IPS-18a (cell line): Measurements from ENCODE around the gene EEF1B2.
"Not testable (repeated sequence)": the region's sequence is repeated elsewhere in the genome, so short reads cannot be mapped to it uniquely, and the experiment has no call there.

Source experiments
- H3K27ac ChIP-seq: one replicate; pipeline ENCODE4 v1.5.1; 2013; ENCODE audit warnings: low read length
- H3K27me3 ChIP-seq: one replicate; pipeline ENCODE4 v1.6.1; 2013; ENCODE audit warnings: mild to moderate bottlenecking, low read length; ENCODE audit not compliant: control insufficient read depth, insufficient read depth
- H3K36me3 ChIP-seq: one replicate; pipeline ENCODE4 v1.6.1; 2013; ENCODE audit warnings: low read depth, low read length; ENCODE audit not compliant: control insufficient read depth
- H3K4me1 ChIP-seq: one replicate; pipeline ENCODE4 v1.6.1; 2013; ENCODE audit warnings: low read depth, low read length; ENCODE audit not compliant: control insufficient read depth
- H3K4me3 ChIP-seq: one replicate; pipeline ENCODE4 v1.5.1; 2013; ENCODE audit warnings: low read length
- H3K9ac ChIP-seq: one replicate; pipeline ENCODE4 v1.6.1; 2013; ENCODE audit warnings: mild to moderate bottlenecking, low read length, moderate library complexity
- H3K9me3 ChIP-seq: one replicate; pipeline ENCODE4 v1.6.1; 2013; ENCODE audit warnings: low read depth, low read length; ENCODE audit not compliant: control insufficient read depth

Gene EEF1B2

DNA sequence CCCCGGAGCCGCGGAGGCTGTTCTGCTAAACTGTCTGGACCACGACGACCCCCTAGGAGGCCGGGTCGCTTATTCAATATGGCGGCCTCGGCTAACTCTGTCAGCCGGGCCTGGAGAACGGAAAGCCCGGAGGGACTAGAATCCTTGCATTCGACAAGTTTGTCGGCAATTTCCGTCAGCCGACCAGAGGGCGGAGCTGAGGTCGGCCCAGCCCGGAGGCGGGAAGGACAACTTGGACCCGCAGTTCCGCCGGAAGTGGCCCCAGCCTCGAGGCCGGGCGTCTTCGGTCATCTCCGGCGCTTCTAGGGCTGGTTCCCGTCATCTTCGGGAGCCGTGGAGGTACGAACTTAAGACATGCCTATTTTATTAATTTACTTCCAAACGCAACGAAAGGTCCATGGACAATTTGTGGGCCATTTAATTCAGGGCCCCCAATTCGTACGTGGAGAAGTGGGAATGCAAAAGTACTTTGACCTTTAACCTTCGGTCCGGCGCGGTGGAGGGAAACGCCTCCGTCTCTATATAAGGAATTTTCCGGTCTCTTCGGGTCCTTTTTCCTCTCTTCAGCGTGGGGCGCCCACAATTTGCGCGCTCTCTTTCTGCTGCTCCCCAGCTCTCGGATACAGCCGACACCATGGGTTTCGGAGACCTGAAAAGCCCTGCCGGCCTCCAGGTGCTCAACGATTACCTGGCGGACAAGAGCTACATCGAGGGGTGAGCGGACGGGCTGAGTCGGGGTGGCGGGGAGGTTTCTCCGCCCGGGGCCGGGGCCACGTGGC is at the start of gene EEF1B2, which contains the start of gene NDUFS1:
Gene EEF1B2, plus strand, starts transcription at position 550 of the 779 bp plus-strand sequence. Its CDS starts 85 bp downstream, at position 635.
Gene NDUFS1, minus strand, starts transcription at position 99 of the 779 bp plus-strand sequence. CDS start 5,766 bp downstream, outside the sequence.
- H3K36me3 ChIP-seq, result peaks cover 38% of the 10 kb centered on the region
- H3K27ac ChIP-seq, result peak within 1 kb of the TSS; percentile 92
- peak within 1 kb of the TSS; percentile 98 for H3K9ac ChIP-seq
- peak within 1 kb of the TSS; percentile 91 for H3K4me3 ChIP-seq
- H3K9me3 ChIP-seq, result no peaks in the 10 kb centered on the region
- H3K4me1 ChIP-seq, result peaks cover 6% of the 10 kb centered on the region
- H3K27me3 ChIP-seq, result no peaks in the 10 kb centered on the region

DNA sequence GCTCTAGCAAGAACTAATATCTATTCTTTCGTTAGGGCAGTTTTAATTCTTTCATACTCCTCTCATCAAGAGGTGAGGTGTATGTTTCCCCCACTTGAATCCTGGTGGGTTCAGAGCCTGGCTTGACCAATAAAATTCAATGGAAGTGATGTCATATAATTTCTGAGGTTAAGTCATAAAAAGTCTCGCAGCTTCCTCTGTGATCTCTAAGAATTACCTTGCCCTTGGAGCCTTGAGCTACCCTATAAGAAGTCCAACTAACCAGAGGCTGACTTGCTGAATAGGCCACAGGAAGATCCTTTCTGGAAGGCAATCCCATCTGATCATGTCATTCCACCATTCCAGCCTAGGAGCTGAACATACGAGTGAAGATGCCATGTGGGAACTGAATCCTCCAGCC is 47.6 kb upstream of the EEF1B2 start:
- Histone ChIP-seq H3K9me3 (no peaks in the 10 kb centered on the region), H3K9ac (no peak overlapping the region), H3K27ac (no peak overlapping the region), H3K27me3 (no peaks in the 10 kb centered on the region), H3K4me3 (no peak overlapping the region), H3K4me1 (no peaks in the 10 kb centered on the region), H3K36me3 (no peaks in the 10 kb centered on the region)

DNA sequence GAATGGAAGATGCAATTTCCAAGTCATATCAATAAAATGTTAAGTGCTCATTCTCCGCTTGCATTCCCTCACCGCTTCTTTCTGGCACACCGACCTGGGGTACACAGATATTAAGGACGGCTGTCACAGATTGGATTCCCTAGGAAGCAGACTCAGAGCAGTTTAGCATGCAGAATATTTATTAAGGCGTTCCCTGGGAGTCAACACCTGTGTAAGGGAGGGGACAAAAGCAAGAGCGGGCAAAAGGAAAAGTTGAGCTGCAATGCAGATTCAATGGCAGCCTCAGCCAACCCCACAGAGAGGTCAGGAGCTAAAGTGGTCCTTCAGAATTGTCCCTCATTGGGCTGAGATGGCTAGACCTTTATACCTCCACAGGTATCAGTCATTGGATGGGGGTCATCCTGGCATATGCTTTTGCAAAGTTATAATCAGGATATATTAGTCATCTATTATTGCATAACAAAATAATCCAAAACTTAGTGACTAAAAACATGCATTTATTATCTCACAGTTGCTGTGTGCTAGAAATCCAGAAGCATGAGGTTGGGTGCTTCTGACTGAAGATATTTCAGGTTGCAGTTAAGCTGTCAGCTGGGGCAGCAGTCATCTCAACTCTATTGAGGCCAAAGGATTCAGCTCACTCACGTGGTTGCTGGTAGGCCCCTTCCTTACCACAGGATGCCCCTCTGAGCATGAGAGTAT is 46.7 kb upstream of the EEF1B2 start:
- Histone ChIP-seq H3K36me3 (no peaks in the 10 kb centered on the region), H3K27ac (no peak overlapping the region), H3K9ac (no peak overlapping the region), H3K9me3 (no peaks in the 10 kb centered on the region), H3K4me1 (no peaks in the 10 kb centered on the region), H3K4me3 (no peak overlapping the region), H3K27me3 (no peaks in the 10 kb centered on the region)

DNA sequence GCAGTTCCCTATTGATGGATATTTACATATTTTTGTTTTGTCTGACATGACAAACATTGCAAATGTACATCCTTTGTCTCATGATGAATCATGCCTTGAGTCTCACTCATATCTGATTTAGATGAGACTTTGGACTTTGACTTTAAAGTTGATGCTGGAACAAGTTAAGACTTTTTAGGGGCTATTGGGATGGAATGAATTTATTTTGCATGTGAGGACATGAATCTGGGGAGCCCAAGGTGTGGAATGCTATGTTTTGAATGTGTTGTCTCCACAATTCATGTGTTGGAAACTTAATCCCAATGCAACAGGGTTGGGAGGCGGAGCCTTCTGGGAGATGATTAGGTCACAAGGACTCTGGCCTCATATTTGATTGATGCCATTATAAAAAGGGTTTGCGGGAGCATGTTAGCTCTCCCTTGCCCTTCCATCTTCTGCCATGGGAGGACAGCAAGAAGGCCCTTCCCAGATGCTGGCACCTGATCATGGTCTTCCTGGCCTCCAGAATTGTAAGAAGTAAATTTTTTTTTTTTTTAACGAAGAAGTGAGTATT is 44.6 kb upstream of the EEF1B2 start:
- no peak overlapping the region for H3K9ac ChIP-seq
- H3K27ac ChIP-seq, result no peak overlapping the region
- H3K36me3 ChIP-seq, result peaks cover 3% of the 10 kb centered on the region

DNA sequence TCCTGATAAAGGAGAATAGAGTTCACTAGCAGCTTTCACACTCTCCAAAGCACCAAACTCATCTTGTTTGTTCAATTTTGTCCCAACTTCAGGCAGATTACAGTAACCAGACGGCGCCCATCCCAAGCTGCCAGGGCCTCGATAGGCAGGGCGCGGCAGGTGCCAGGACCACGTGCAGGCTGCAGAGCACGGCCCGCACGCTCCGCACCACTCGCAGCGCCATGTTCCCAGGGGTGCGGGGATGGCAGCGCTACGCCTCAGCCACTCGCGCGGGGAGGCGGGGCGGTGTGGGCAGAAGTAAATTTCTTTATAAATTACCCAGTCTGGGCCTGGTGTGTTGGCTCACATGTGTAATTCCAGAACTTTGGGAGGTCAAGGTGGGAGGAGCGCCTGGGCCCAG is 43.4 kb upstream of the EEF1B2 start:
- Histone ChIP-seq H3K4me3 (no peak overlapping the region), H3K4me1 (no peaks in the 10 kb centered on the region), H3K27me3 (no peaks in the 10 kb centered on the region), H3K9me3 (no peaks in the 10 kb centered on the region), H3K36me3 (peaks cover 13% of the 10 kb centered on the region), H3K27ac (no peak overlapping the region), H3K9ac (no peak overlapping the region)

More for the DNA sequence above, 44.6 kb upstream of the EEF1B2 start:
- H3K27me3 ChIP-seq, result no peaks in the 10 kb centered on the region
- no peaks in the 10 kb centered on the region for H3K4me1 ChIP-seq
- no peak overlapping the region for H3K4me3 ChIP-seq
- no peaks in the 10 kb centered on the region for H3K9me3 ChIP-seq

DNA sequence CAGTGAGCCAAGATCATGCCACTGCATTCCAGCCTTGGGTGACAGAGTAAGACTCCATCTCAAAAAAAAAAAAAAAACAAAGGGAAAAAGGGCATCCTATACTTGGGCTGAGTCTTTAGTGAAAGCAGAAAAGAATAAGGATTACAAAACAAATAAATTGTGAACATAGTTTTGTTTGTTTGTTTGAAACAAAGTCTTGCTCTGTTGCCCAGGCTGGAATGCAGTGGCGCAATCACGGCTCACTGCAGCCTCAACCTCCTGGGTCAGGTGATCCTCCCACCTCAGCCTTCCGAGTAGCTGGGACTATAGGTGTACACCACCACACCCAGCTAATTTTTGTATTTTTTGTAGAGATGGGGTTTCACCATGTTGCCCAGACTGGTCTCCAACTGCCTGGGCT is 37.1 kb upstream of the EEF1B2 start:
- H3K36me3 ChIP-seq, result peaks cover 58% of the 10 kb centered on the region
- not testable (repeated sequence) for H3K9ac ChIP-seq, H3K4me3 ChIP-seq, H3K4me1 ChIP-seq, H3K27me3 ChIP-seq, H3K27ac ChIP-seq, H3K9me3 ChIP-seq

GRCh38 chr2:206125901-206126300 is 33.8 kb upstream of the EEF1B2 start:
- Histone ChIP-seq H3K36me3 (peaks cover 67% of the 10 kb centered on the region), H3K4me1 (no peaks in the 10 kb centered on the region), H3K9me3 (no peaks in the 10 kb centered on the region), H3K27ac (no peak overlapping the region), H3K27me3 (no peaks in the 10 kb centered on the region), H3K4me3 (no peak overlapping the region), H3K9ac (no peak overlapping the region)

- peaks cover 67% of the 10 kb centered on the region for H3K36me3 ChIP-seq
- H3K27me3 ChIP-seq, result no peaks in the 10 kb centered on the region
- H3K9me3 ChIP-seq, result no peaks in the 10 kb centered on the region
- H3K4me1 ChIP-seq, result no peaks in the 10 kb centered on the region
- no peak overlapping the region for H3K4me3 ChIP-seq
- no peak overlapping the region for H3K9ac ChIP-seq
- H3K27ac ChIP-seq, result no peak overlapping the region
These were observed 32.0 kb upstream of the EEF1B2 start for GRCh38 chr2:206127656-206128055.

DNA sequence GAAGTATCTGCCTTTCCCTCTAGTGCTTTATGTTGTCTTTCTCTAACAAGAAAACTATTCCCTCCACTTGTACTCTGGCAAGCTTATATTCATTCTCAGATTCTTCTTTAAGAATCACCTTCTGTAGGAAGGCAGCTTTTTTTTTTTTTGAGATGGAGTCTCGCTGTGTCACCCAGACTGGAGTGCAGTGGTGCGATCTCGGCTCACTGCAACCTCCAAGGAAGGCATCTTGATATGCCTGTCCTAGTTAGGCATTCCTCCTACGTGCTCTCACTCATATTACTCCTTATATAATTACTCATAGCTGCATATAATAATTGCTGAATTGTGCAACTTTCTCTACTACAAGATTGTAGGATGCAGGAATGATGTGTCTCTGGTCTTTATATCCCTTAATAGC is 16.2 kb upstream of the EEF1B2 start:
- no peak overlapping the region for H3K27ac ChIP-seq
- no peaks in the 10 kb centered on the region for H3K27me3 ChIP-seq
- H3K4me1 ChIP-seq, result no peaks in the 10 kb centered on the region
- H3K36me3 ChIP-seq, result peaks cover 81% of the 10 kb centered on the region
- no peaks in the 10 kb centered on the region for H3K9me3 ChIP-seq
- no peak overlapping the region for H3K4me3 ChIP-seq
- H3K9ac ChIP-seq, result no peak overlapping the region

- Histone ChIP-seq H3K36me3 (peaks cover 83% of the 10 kb centered on the region), H3K4me3 (no peak overlapping the region), H3K27ac (no peak overlapping the region), H3K9me3 (no peaks in the 10 kb centered on the region), H3K9ac (no peak overlapping the region), H3K4me1 (no peaks in the 10 kb centered on the region), H3K27me3 (no peaks in the 10 kb centered on the region)
These were observed 15.3 kb upstream of the EEF1B2 start for GRCh38 chr2:206144383-206144782.

- peaks cover 83% of the 10 kb centered on the region for H3K36me3 ChIP-seq
- no peak overlapping the region for H3K27ac ChIP-seq
- H3K4me1 ChIP-seq, result no peaks in the 10 kb centered on the region
- no peak overlapping the region for H3K9ac ChIP-seq
- no peaks in the 10 kb centered on the region for H3K27me3 ChIP-seq
- H3K4me3 ChIP-seq, result no peak overlapping the region
- H3K9me3 ChIP-seq, result no peaks in the 10 kb centered on the region
These were observed 14.0 kb upstream of the EEF1B2 start for GRCh38 chr2:206145665-206146064.
